ENCODE data around the gene CYTH2.

The CYTH2 gene

GRCh38 chr19:48443731-48444128, 25.4 kb upstream of the CYTH2 start (continued):
- TF ChIP-seq ZNF23 (tag by site-specific recombination; IDR thresholded peaks at IDR 0.05; ENCODE audit: borderline replicate concordance) = no peak
- TF ChIP-seq ZBTB20 (tag by site-specific recombination; IDR thresholded peaks at IDR 0.05) = no peak
- TF ChIP-seq HIC1 (tag by site-specific recombination; IDR thresholded peaks at IDR 0.05) = no peak
- TF ChIP-seq ZNF423 (tag by site-specific recombination; IDR thresholded peaks at IDR 0.05) = no peak
- no peak for TF ChIP-seq ZBTB7A (tag by site-specific recombination; IDR thresholded peaks at IDR 0.05; ENCODE audit: low read depth)
- TF ChIP-seq ZBTB21 (tag by site-specific recombination; IDR thresholded peaks at IDR 0.05) = no peak
- TF ChIP-seq ZNF155 (tag by site-specific recombination; IDR thresholded peaks at IDR 0.05) = no peak
- no peak for TF ChIP-seq MYNN (tag by site-specific recombination; IDR thresholded peaks at IDR 0.05; ENCODE audit: borderline replicate concordance)

GRCh38 chr19:48444129-48444935, 24.8 kb upstream of the CYTH2 start:
- Histone ChIP-seq H3K36me3 (ENCODE audit: control insufficient read depth in 2 of 2, insufficient read depth in 1 of 2, low read length in 2 of 2) (peaks cover 25 to 27% of the 10 kb centered on the region in 2 experiments), H3K4me1 (ENCODE audit: control insufficient read depth, insufficient read depth, low read length) (peaks cover 8% of the 10 kb centered on the region), H3K9me3 (ENCODE audit: control insufficient read depth, insufficient read depth, low read depth, low read length) (no peaks in the 10 kb centered on the region), H3K4me3 (ENCODE audit: low read depth, low read length) (no peak overlapping the region; the same call in 1 of the 2 replicates), H3K27ac (ENCODE audit: extremely low read depth, low read depth, low read length) (peak overlapping the region; percentile 65)
- ChIA-PET CTCF (interaction anchor here (0.5 to 1.1 kb wide), 5 partner anchors 22 to 190 kb away, joined by 3 to 5 read pairs (median 3); no protein-coding TSS in a partner anchor), POLR2A (interaction anchor here (1.5 kb wide), 1 partner anchor 81 kb away, joined by 14 read pairs; the partner anchor contains the start of genes SYNGR4 and TMEM143)
- TF ChIP-seq YY1 (tag by site-specific recombination; IDR thresholded peaks at IDR 0.05) = no peak
- TF ChIP-seq ZNF37A (tag by site-specific recombination; IDR thresholded peaks at IDR 0.05) = no peak
- TF ChIP-seq ZNF596 (tag by site-specific recombination; IDR thresholded peaks at IDR 0.05) = no peak
- TF ChIP-seq PATZ1 (tag by site-specific recombination; IDR thresholded peaks at IDR 0.05) = peak; percentile 64
- no peak for TF ChIP-seq ZNF324 (tag by site-specific recombination; IDR thresholded peaks at IDR 0.05)
- TF ChIP-seq ZNF133 (tag by site-specific recombination; IDR thresholded peaks at IDR 0.05) = no peak
- no peak for TF ChIP-seq ZNF398 (tag by site-specific recombination; IDR thresholded peaks at IDR 0.05)
- no peak for TF ChIP-seq ZNF704 (tag by site-specific recombination; IDR thresholded peaks at IDR 0.05)
- TF ChIP-seq ZNF24 (tag by site-specific recombination; IDR thresholded peaks at IDR 0.05) = no peak
- no peak for TF ChIP-seq IKZF3 (tag by site-specific recombination; IDR thresholded peaks at IDR 0.05)
- TF ChIP-seq ZNF501 (tag by site-specific recombination; IDR thresholded peaks at IDR 0.05) = no peak
- no peak for TF ChIP-seq ZBTB44 (tag by site-specific recombination; IDR thresholded peaks at IDR 0.05)
- TF ChIP-seq ZBTB11 (tag by site-specific recombination; conservative IDR thresholded peaks at IDR 0.05; ENCODE audit: low read depth) = peak; percentile 16; the same call in 1 of the 2 replicates
- TF ChIP-seq ZNF521 (tag by site-specific recombination; IDR thresholded peaks at IDR 0.05) = no peak
- TF ChIP-seq ZSCAN30 (tag by site-specific recombination; IDR thresholded peaks at IDR 0.05) = no peak
- TF ChIP-seq OSR2 (tag by site-specific recombination; IDR thresholded peaks at IDR 0.05) = no peak

Measured in HEK293 (cell line).